HFFc6 (cell line): ENCODE data around the gene BSN. TPM values are rescaled to one million over a fixed set of nuclear protein-coding genes. Genes with fewer than 3 reads are reported as not detected.
A peak's percentile ranks its signal among the peaks of the same experiment; 100 is the strongest.

Source experiments
- DNase-seq: peaks from one replicate; pipeline ENCODE4 v3.0.0-alpha.2; 2018
- H3K27ac Mint-ChIP-seq: 2 replicates; pipeline ENCODE4 v1.8.0; 2020; ENCODE audit warnings: mild to moderate bottlenecking, mixed read lengths
- H3K27me3 Mint-ChIP-seq: 2 replicates; pipeline ENCODE4 v1.8.0; 2021; ENCODE audit warnings: mild to moderate bottlenecking, moderate library complexity, mixed read lengths; ENCODE audit not compliant: insufficient read depth
- H3K36me3 Mint-ChIP-seq: 2 replicates; pipeline ENCODE4 v1.8.0; 2021; ENCODE audit warnings: low read depth, mixed read lengths
- H3K4me1 Mint-ChIP-seq: 2 replicates; pipeline ENCODE4 v1.8.0; 2020; ENCODE audit warnings: low read depth, mixed read lengths
- H3K4me3 Mint-ChIP-seq: 2 replicates; pipeline ENCODE4 v1.8.0; 2020; ENCODE audit warnings: mild to moderate bottlenecking, moderate library complexity, mixed read lengths
- H3K9me3 Mint-ChIP-seq: 2 replicates; pipeline ENCODE4 v1.8.0; 2020; ENCODE audit warnings: mild to moderate bottlenecking, mixed read lengths
- total RNA-seq, 6 experiments: library from RNA; stranded (reverse); fragmentation: NEBNext Ultra II Directional; extraction: Animal tissue kit (Norgen Biotek cat#: 25700); gene quantifications; 2 replicates in 1 of 6; 3 replicates in 5 of 6; pipeline ENCODE4 v1.2.3, GENCODE V29; 2021
- TF ChIP-seq, protein P1 (sequence below): fragments of 200-600 bp; sonication (generic); IDR thresholded peaks from 2 replicates; pipeline ENCODE4 v1.5.0; 2021; ENCODE audit warnings: antibody characterized with exemption, mild to moderate bottlenecking

BSN gene
- total RNA-seq, 6 experiments from 2014 or later, result 0.02 to 0.14 (median 0.06) TPM

- no peak overlapping the region for H3K27ac Mint-ChIP-seq
- no peaks in the 10 kb centered on the region for H3K36me3 Mint-ChIP-seq
- no peaks in the 10 kb centered on the region for H3K9me3 Mint-ChIP-seq
- no peak overlapping the region for H3K4me3 Mint-ChIP-seq
- DNase-seq, result peak; percentile 24
- peaks cover 11% of the 10 kb centered on the region for H3K4me1 Mint-ChIP-seq
- peaks cover 2% of the 10 kb centered on the region; the same call in 1 of the 2 replicates for H3K27me3 Mint-ChIP-seq
- TF ChIP-seq, protein P1, sequence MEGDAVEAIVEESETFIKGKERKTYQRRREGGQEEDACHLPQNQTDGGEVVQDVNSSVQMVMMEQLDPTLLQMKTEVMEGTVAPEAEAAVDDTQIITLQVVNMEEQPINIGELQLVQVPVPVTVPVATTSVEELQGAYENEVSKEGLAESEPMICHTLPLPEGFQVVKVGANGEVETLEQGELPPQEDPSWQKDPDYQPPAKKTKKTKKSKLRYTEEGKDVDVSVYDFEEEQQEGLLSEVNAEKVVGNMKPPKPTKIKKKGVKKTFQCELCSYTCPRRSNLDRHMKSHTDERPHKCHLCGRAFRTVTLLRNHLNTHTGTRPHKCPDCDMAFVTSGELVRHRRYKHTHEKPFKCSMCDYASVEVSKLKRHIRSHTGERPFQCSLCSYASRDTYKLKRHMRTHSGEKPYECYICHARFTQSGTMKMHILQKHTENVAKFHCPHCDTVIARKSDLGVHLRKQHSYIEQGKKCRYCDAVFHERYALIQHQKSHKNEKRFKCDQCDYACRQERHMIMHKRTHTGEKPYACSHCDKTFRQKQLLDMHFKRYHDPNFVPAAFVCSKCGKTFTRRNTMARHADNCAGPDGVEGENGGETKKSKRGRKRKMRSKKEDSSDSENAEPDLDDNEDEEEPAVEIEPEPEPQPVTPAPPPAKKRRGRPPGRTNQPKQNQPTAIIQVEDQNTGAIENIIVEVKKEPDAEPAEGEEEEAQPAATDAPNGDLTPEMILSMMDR, result no peak
Observed at GRCh38 chr3:49593041-49593440, 38.8 kb downstream of the BSN start.

- Mint-ChIP-seq H3K4me3 (no peak overlapping the region; the same call in 1 of the 2 replicates), H3K4me1 (peaks cover 41% of the 10 kb centered on the region), H3K9me3 (no peaks in the 10 kb centered on the region), H3K36me3 (no peaks in the 10 kb centered on the region), H3K27me3 (no peaks in the 10 kb centered on the region), H3K27ac (peak overlapping the region; percentile 59; the same call in 1 of the 2 replicates)
- peak; percentile 44 for DNase-seq
- TF ChIP-seq, protein P1, result no peak
Observed at GRCh38 chr3:49600781-49601180, 46.5 kb downstream of the BSN start.

- TF ChIP-seq, protein P1, result no peak
- DNase-seq, result no peak
- Mint-ChIP-seq H3K4me3 (no peak overlapping the region), H3K4me1 (peaks cover 41% of the 10 kb centered on the region), H3K9me3 (no peaks in the 10 kb centered on the region), H3K36me3 (no peaks in the 10 kb centered on the region), H3K27me3 (no peaks in the 10 kb centered on the region; the same call in 1 of the 2 replicates), H3K27ac (no peak overlapping the region; the same call in 1 of the 2 replicates)
Observed at GRCh38 chr3:49601358-49602048, 47.2 kb downstream of the BSN start.

GRCh38 chr3:49602049-49602554, 47.8 kb downstream of the BSN start:
- H3K4me3 Mint-ChIP-seq, result no peak overlapping the region
- H3K9me3 Mint-ChIP-seq, result no peaks in the 10 kb centered on the region
- DNase-seq, result no peak
- H3K27me3 Mint-ChIP-seq, result no peaks in the 10 kb centered on the region; the same call in 1 of the 2 replicates
- TF ChIP-seq, protein P1, result no peak
- H3K4me1 Mint-ChIP-seq, result peaks cover 44% of the 10 kb centered on the region
- no peaks in the 10 kb centered on the region for H3K36me3 Mint-ChIP-seq
- H3K27ac Mint-ChIP-seq, result no peak overlapping the region

DNA sequence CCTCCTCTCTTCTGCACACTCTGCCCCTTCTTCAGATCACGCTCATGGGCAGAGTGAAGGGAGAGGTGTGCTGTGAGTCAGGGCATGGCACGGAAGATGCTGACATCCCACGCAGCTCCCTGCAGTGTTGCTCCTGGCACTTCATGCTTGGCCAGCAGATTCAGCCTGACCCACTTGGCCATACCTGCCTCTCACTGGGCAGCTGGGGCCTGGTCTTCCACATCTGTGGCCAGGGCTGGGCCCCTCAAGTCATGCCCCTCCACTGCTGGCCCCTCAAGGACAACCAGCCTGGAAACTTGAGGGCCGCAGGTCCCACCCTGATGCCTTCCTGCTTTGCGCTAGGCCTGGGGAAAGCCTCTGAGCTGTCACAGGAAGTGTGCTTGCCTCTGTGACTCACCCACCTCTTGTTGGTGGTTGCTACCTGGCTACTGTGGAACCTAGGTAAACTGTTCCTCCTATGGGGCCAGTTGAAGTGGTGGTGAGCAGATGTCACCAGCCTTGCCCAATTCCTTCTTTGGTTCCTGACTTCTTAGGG, 48.7 kb downstream of the BSN start:
- Mint-ChIP-seq H3K4me3 (no peak overlapping the region), H3K36me3 (no peaks in the 10 kb centered on the region), H3K4me1 (peaks cover 51% of the 10 kb centered on the region), H3K9me3 (no peaks in the 10 kb centered on the region), H3K27me3 (no peaks in the 10 kb centered on the region; the same call in 1 of the 2 replicates), H3K27ac (no peak overlapping the region)
- TF ChIP-seq, protein P1, result no peak
- DNase-seq, result no peak
